Measurements from ENCODE around the gene EEFSEC.

The EEFSEC gene

GRCh38 chr3:128388932-128389331, 235.7 kb downstream of the EEFSEC start:
- no peaks in the 10 kb centered on the region for H3K9me3 Mint-ChIP-seq
- TF ChIP-seq CTCF (IDR thresholded peaks at IDR 0.05; ENCODE audit: unreplicated experiment in 3 of 3) = no peak
- H3K4me3 Mint-ChIP-seq = no peak overlapping the region
- no peak overlapping the region for H3K27ac Mint-ChIP-seq
- H3K36me3 Mint-ChIP-seq (ENCODE audit: low read depth) = peaks cover 6% of the 10 kb centered on the region
- H3K27me3 Mint-ChIP-seq (ENCODE audit: low read depth) = peaks cover 2% of the 10 kb centered on the region
- H3K4me1 Mint-ChIP-seq = peaks cover 51% of the 10 kb centered on the region

- Mint-ChIP-seq H3K4me1 (peaks cover 44% of the 10 kb centered on the region), H3K4me3 (peak overlapping the region in 1 of 3 experiments; percentile 28), H3K36me3 (ENCODE audit: low read depth) (peaks cover 1% of the 10 kb centered on the region), H3K9me3 (no peaks in the 10 kb centered on the region), H3K27ac (peak overlapping the region; percentile 71 to 73 (median 71)), H3K27me3 (ENCODE audit: low read depth) (no peaks in the 10 kb centered on the region)
- TF ChIP-seq CTCF (IDR thresholded peaks at IDR 0.05; ENCODE audit: unreplicated experiment in 3 of 3) = no peak
Observed at GRCh38 chr3:128390867-128391266, 237.6 kb downstream of the EEFSEC start.

- Mint-ChIP-seq H3K9me3 (no peaks in the 10 kb centered on the region), H3K4me1 (peaks cover 40% of the 10 kb centered on the region), H3K27me3 (ENCODE audit: low read depth) (no peaks in the 10 kb centered on the region), H3K4me3 (no peak overlapping the region), H3K27ac (no peak overlapping the region), H3K36me3 (ENCODE audit: low read depth) (no peaks in the 10 kb centered on the region)
- TF ChIP-seq CTCF (IDR thresholded peaks at IDR 0.05; ENCODE audit: unreplicated experiment in 3 of 3) = no peak
Observed at GRCh38 chr3:128392021-128392420, 238.7 kb downstream of the EEFSEC start.

- Mint-ChIP-seq H3K27me3 (ENCODE audit: low read depth) (no peaks in the 10 kb centered on the region), H3K27ac (peak overlapping the region in 1 of 3 experiments; percentile 43), H3K36me3 (ENCODE audit: low read depth) (no peaks in the 10 kb centered on the region), H3K9me3 (no peaks in the 10 kb centered on the region), H3K4me1 (peaks cover 43% of the 10 kb centered on the region), H3K4me3 (no peak overlapping the region)
- TF ChIP-seq CTCF (IDR thresholded peaks at IDR 0.05; ENCODE audit: unreplicated experiment in 3 of 3) = no peak
Observed at GRCh38 chr3:128392818-128393544, 239.7 kb downstream of the EEFSEC start.

- no peak overlapping the region for H3K4me3 Mint-ChIP-seq
- H3K27ac Mint-ChIP-seq = peak overlapping the region; percentile 66 to 99 (median 79)
- no peaks in the 10 kb centered on the region for H3K36me3 Mint-ChIP-seq (ENCODE audit: low read depth)
- TF ChIP-seq CTCF (IDR thresholded peaks at IDR 0.05; ENCODE audit: unreplicated experiment in 3 of 3) = no peak
- H3K27me3 Mint-ChIP-seq (ENCODE audit: low read depth) = peaks cover 4% of the 10 kb centered on the region
- peaks cover 44% of the 10 kb centered on the region for H3K4me1 Mint-ChIP-seq
- H3K9me3 Mint-ChIP-seq = no peaks in the 10 kb centered on the region
Observed at GRCh38 chr3:128394033-128394432, 240.8 kb downstream of the EEFSEC start.

GRCh38 chr3:128395046-128395445, 241.8 kb downstream of the EEFSEC start:
- H3K27me3 Mint-ChIP-seq (ENCODE audit: low read depth) = peaks cover 4% of the 10 kb centered on the region
- H3K27ac Mint-ChIP-seq = peak overlapping the region; percentile 91 to 99 (median 95)
- no peak for TF ChIP-seq CTCF (IDR thresholded peaks at IDR 0.05; ENCODE audit: unreplicated experiment in 3 of 3)
- H3K4me3 Mint-ChIP-seq = peak overlapping the region in 1 of 3 experiments; percentile 47
- H3K36me3 Mint-ChIP-seq (ENCODE audit: low read depth) = no peaks in the 10 kb centered on the region
- peaks cover 45% of the 10 kb centered on the region for H3K4me1 Mint-ChIP-seq
- H3K9me3 Mint-ChIP-seq = no peaks in the 10 kb centered on the region

Measured in nephron (organoid).